ENCODE results near the gene NKX2-4.
"Not testable (repeated sequence)": the region's sequence is repeated elsewhere in the genome, so short reads cannot be mapped to it uniquely, and the experiment has no call there.

The NKX2-4 gene

DNA sequence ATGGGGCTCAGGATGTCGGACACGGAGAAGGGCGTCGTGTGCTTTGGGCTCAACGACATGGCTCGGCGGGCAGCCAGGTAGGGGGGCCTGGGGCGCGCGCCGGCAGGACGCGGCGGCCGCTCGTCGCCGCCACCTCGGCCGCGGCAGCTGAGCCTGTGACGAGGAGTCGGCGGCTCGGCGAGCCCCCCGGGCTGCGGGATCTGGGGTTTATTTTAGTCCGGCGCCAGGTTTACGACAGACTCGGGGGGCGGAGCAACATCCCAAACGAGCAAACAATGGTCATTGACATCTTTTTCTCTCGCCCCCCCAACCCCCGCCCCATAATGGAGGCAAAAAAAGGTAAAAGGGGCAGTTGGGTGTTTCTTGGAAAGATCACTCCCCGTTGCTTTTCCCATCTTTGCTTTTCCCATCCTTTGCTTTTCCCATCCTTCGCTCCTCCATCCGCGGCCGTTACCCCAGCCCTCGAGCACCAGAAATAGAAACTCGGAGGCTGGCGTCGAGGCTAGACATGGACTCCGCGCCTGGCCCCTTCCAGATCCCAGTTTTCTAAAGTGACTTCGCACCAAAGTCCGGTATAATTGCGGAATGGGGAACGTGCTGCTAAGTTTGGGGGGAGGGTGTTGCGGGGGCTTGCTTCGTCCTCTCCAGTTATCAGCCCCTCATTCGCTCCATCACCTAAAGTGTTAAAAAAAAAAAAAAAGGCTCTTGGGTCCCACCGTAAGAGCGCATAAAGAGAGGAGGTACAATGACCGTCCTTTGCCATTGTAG lies at the start of gene NKX2-4:
Gene NKX2-4, minus strand, starts transcription at position 186 of the 768 bp plus-strand sequence. Its CDS starts 127 bp downstream, at position 59.
- no peak for DNase-seq

DNA sequence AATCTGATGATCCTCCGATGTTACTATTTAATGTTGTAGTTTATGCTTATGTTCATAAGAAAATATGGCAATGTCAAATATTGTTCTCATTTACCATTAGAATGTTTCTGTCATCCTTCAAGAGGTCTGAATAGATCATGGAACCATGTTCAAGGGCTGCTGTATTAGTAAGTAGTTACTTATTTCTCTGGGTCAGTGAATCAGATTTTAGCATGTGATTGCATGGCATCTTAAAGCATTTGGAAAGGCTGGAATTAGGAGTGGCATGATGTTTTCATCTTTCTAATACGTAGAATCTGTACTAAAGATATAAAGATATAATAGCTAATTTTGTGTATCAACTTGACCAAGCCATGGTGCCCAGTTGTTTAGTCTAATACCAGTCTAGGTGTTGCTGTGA lies 40.5 kb upstream of the NKX2-4 start:
- DNase-seq: no peak

DNA sequence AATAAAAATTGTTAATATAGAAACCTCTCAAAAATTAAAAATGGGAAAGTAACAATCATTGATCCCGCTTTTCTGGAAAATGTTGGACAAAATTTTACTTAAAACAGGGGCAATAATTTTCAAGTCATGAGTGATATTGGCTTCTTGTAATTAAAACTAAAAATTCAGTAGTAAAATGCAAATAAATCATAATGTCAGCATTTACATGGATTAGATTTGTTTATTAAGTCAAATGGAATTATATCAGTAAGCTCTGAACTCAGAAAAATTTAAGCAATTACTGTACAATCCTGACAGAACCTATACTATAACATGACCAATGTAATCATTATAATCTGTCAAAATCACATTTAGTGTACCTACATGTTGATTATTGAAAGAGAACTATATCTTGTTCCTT lies 39.9 kb upstream of the NKX2-4 start:
- no peak for DNase-seq

DNA sequence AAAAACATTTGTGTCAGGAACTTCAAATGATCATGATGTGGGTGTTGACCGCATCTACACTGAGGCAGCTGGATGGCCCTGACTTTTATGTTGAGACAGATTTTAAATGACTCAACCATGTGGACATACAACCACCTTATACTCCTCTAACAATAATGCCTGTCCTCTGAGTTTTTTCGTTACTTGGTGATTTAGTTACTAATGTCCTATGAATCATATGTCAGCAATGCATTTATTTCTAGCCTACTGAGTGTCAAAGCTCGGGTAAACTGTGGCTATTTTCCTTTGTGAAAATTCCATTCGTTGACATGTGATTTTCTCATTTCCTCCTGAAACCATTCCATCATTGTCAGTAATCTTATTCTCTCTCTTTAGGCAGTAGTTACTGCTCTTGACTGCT lies 38.9 kb upstream of the NKX2-4 start:
- DNase-seq: no peak

DNA sequence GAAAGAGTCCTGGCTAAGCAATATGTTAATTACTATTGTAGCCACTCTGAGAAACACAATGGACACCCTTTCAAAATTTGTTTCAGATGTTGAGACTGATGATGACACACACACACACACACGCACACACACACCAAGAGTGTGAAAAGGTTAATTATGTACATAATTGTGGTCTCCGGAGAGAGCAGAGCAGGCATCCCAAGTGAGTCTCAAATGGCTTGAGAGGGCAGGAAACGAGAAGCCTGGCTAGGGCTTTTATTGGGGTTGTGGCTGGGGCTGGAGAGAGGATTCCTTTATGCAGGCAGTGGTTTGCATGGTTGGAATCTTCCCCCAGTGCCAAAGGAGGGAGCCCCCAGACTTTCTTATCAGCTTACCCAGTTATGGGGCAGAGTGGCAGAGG lies 38.2 kb upstream of the NKX2-4 start:
- no peak for DNase-seq

DNA sequence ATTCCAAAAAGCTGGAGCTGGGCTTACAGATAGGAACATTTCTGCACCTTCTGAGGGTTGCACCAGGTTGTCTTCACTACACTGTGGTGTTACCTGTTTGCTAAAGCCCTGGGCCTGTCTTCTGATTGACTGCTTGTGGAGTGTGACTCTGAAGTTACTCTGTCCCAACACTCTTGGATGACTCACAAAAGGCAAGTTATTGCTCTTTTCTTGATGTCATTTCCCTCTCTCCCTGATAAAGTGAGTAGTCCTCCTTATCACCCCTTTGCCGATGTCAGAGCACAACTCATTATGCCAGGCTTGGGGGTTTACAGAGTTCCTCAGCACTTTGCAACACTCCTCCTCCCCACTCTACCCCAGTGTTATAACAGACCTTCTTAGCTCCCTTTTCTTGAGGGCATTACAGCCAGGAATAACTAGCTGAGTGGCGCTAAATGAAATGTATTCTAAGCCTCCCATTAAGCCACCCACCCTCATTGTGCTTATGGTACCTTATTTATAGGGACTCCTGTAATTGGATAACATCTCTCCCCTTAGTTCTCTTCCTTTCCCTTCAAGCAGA lies 36.1 kb upstream of the NKX2-4 start:
- no peak for DNase-seq

DNA sequence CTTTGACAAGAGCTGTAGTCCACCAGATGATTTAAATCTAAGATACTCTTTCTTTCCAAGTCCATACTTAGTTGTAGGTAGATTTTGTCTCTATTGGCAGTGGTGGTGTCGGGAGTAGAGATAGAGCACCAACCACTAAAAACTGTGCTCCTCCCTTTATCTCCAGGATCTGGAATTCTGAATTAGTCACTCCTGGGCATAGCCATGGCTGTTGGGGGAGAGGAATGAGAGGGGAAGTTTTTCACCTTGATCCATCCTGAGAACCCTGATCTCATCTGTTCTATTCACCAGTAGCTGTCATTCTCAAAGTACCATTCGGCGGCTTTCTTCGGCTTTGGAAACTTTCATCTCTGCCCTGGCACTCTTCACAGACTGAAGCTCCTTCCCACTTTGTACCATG lies 35.6 kb upstream of the NKX2-4 start:
- DNase-seq: no peak

DNA sequence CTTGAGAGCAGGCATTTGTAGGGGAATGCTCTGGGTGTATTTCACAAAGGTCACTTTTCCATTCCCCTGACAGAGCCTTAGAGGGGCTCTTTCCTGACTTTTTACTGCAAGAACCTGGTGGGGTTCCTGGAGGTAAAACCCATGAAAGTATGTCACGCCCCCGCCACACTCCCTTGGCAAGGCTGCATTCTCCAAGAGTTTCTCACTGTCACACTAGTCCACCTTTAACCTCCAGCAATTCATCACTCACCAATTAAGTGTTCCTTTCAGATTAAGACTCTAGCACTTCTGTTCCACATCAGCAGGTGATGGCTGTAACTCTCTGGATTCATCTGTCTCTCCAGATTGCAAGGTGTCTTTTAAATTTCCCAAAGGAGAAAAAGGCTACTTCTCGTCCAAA lies 32.7 kb upstream of the NKX2-4 start:
- DNase-seq: no peak

DNA sequence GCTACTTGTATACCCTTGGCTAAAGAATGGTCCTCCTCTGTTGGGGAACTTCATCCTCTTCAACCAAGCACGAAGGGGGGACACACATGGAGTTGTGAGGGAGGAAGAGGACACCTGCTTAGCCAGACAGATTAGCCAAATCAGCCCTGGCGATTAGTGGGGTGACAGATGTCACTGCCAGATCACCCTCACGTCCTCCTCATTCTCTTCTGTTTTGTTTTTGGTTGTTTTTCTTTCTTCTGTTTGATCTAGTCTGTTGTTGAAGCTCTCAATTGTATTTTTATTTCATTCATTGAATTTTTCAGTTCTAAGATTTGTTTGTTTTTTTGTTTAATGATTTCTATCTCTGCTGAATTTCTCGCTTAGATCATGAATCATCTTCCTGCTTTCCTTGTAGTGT lies 27.5 kb upstream of the NKX2-4 start:
- no peak for DNase-seq

DNA sequence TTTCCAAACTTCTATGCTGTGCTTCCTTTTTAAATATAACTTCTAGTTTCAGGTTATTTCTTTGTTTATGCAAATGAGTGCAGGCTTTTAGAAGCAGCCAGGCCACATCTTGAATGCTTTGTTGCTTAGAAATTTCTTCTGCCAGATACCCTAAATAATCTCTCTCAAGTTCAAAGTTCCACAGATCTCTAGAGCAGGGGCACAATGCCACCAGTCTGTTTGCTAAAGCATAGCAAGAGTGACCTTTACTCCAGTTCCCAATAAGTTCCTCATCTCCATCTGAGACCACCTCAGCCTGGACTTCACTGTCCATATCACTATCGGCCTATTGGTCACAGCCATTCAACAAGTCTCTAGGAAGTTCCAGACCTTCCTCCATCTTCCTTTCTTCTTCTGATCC lies 26.4 kb upstream of the NKX2-4 start:
- not testable (repeated sequence) for DNase-seq

DNA sequence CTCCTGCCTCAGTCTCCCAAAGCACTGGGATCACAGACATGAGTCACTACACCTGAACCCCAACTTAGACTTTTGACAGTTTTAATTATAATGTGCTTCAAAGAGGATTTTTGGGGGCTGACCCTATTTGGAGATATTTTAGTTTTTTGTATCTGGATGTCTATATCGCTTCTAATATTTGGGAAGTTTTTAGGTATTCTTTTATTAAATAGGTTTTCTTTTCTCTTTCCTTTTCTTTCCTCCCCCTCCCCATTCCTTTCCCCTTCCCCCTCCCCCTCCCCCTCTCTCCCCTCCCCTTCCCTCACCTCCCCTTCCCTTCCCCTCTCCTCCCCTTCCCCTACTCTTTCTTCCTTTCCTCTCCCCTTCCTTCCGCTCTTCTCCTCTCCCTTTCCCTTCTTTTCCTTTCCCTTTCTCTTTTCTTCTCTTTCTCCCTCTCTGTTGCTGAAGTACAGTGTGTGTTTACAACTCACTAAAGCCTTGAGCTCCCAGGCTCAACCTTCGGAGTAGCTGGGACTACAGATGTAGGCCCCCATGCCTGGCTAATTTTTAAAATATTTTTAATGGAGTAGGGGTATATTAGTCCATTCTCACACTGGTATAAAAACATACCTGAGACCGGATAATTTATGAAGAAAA lies 24.4 kb upstream of the NKX2-4 start:
- DNase-seq: no peak

DNA sequence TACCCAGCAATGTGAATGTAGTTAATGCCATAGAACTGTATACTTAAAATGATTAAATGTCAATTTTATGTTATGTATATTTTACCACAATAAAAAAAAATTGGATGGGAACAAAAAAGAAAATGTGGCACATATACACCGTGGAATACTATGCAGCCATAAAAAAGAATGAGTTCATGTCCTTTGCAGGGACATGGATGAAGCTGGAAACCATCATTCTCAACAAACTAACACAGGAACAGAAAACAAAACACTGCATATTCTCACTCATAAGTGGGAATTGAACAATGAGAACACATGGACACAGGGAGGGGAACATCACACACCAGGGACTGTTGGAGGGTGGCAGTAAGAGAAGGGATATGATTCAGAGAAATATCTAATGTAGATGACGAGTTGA lies 21.8 kb upstream of the NKX2-4 start:
- not testable (repeated sequence) for DNase-seq

DNA sequence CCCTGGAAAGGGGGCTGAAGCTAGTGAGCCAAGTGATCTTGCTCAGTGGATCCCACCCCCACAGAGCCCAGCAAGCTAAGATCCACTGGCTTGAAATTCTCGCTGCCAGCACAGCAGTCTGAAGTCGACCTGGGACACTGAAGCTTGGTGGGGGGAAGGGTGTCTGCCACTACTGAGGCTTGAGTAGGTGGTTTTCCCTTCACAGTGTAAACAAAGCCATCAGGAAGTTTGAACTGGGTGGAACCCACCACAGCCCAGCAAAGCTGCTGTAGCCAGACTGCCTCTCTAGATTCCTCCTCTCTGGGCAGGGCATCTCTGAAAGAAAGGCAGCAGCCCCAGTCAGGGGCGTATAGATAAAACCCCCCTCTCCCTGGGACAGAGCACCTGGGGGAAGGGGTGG lies 16.7 kb upstream of the NKX2-4 start:
- not testable (repeated sequence) for DNase-seq

DNA sequence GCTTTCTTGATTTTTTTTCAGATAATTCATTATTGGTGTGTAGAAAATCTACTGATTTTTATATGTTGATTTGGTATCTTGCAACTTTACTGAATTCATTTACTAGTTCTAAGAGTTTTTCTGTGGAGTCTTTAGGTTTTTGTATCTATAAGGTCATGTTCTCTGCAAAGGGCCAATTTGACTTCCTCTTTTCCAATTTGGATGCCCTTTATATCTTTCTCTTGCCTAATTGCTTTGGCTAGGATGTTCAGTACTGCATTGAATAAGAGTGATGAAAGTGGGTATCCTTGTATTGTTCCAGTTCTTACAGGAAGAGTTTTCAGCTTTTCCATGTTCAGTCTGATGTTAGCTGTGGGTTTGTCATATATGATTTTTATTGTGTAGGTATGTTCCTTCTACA lies 14.4 kb upstream of the NKX2-4 start:
- no peak for DNase-seq

DNA sequence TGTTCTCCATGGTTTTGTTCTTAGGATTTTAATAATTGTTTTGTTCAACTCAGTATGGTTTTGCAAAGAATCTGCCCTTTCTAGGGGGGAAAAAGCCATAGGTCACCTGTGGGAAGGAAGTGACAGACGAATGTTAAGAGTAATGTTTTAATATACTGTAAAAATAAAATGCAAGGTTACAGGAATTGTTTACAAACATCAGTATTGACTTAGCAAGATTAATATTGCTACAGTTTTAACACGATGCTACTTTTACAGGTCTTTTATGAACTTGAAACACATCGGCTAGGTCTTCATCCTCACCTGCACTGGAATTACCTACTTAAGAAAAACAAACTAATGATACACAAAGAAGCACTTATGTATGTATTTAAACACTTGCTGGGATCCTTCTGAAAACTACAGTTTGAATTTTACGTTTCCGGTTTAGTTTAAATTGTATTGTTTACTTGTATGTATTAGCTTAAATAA lies 1.7 kb upstream of the NKX2-4 start:
- no peak for DNase-seq

DNA sequence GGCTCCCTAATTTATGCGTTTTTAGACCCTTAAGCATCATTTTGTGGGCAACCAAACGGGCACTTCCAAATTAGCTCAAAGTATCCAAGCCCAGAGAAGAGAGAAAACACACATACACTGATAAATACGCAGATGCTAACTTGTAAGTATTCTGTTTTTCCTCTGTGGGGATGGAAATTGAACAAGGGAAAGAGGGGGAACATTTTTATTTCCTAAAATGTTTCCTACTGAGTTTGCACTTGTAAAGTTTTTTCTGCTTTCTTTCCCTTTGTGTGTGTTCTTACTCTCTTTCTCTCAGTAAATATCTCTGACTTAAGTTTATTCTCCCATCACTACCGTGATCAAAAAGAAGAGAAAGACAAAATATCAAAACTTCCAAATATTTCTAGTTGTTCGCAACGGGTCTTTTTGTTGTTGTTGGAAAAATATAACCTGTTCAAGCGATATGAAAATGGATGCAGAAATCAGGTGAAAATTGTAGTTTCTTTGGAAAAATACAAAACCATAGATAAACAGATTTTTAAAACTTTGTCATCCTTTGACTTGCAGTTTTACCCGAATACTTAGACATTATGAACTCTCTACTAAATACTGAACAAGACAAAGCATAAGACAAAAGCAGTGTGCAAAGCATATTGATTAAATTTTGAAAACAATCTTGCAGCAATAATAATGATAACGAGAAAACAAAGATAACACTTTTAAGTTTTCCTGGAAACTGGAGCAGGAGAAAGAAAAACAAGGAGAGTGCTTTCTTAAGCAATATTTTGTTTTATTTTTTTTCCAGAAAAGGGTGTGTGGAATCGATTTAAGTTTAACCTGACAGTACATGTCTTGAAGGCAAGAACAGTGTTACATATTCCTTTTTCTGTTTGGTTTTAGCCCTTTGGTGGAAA lies 1.0 kb upstream of the NKX2-4 start:
- DNase-seq: no peak

DNA sequence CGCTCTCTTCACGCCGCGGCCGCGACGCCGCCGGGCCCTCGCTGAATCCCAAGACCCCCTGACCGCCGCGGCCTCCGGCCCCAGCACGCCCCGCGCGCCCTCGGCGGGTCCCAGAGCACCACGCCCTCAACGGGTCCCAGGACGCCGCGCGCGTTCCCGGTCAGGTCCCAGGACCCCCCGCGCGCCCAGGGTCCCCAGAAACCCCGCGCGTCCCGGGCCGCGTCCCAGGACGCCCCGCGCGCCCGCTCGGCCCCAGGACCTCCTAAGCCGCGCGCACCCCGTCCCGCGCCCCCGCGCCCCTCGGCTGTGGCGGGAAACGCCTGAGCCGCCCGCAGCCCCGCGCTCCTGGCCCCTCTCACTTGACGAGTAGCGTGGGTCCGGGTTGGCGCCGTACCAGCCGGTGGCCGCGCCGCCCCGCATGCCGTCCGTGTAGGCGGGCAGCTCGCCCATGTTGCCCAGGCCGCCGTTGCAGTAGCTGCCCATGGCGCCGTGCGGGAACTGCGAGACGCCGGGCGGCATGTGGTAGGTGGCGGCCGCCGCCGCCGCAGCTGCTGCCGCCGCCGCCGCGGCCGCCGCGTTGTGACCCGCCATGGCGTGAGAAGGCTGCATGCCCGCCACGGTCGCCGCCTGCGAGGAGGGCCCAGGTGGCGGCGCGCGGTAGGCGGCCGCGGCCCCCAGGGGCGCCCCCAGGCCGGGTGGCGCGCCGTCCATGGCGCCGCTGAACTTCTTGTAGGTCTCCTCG lies 556 bp downstream of the NKX2-4 start:
- DNase-seq: no peak

DNA sequence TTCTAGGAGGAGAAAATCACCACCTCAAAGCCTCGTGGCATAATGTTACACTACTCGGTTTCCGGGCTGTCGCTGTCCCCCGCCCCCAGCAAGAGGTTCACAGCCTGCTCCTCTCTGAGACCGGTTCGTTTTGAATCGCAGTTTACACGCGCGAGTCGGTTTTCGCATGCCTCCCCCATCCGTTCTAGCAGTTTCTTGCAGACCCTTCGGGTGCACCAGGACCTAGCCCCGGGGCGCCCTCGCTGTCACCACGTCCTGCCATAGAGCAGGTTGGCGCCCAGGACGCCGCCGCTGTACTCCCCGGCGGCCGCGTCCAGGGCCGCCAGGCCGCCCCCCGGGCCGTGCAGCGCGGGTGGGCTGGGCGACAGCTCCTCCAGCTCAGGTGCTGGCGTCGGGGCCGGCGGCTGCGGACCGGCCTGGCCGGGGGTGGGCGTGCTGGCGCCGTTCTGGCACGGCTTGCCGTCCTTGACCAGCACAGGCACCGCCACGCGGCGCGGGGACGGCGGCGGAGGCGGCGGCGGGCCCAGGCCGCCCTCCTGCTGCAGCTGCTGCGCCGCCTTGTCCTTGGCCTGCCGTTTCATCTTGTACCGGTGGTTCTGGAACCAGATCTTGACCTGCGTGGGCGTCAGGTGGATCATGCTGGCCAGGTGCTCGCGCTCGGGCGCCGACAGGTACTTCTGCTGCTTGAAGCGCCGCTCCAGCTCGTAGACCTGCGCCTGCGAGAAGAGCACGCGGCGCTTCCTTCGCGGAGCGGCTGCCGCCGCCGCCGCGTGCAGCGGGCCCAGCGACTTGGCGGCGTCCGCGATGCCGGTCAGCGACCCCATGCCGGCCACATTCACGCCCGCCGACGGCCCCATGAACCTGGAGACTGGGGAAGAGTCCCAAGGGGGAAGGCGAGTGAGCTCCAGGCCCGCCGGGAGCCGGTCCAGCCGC lies 1.4 kb downstream of the NKX2-4 start:
- DNase-seq: no peak

DNA sequence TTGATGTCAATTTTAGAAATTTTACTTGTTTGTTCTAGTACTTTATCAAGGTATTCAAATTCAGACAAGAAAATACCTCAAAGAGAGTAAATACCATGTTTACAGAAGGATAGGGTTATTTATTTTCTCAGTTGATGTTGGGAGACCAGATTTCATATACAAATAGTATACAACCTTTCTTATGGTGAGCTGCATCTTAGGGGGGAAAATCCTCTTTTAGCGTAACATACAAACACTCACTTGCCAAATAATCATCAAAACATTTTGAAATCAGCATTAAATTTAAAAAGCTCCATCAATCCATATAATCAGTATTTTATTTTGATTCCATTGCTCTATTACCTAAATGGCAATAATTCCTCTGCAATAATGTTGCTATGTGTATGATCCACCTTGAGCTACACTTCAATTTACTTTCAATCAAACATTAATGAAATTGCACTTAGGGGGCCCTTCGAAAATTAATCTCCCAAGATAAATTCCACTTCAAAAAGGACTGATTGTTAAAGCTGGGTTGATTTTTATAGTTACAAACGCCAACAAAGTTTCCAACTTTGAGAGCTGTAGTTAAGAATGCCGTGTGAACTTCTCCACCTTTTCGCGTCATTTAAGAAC lies 2.2 kb downstream of the NKX2-4 start:
- DNase-seq: no peak

DNA sequence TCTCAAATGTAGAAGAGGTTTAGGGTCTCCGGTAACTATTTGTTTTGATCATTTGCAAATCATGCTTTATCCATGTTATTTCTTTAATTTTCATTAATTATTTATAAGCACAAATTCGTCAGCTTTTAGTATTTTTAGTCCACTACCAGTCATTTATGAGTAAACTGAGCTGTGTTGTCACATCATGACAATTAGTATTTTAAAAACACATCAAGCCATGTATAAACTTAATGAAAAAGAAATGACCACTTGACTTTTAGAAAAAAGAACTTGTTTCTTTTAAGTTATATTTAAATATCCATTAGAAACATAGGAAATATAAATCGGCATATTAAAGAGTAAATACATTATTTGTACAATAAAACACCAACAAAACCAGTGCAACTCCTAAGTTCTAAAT lies 2.8 kb downstream of the NKX2-4 start:
- DNase-seq: no peak

Data from NCI-H1436 treated with DMSO at 0.1 percent for 48 hours (cell line).